IMR-90 (cell line): ENCODE data around the gene BCL11B. TPM values are rescaled to one million over a fixed set of nuclear protein-coding genes. Genes with fewer than 3 reads are reported as not detected.

ENCODE experiments used
- ATAC-seq: fragments of 200-7000 bp; cut with Tn5 transposase; 2 replicates; pipeline ENCODE4 v1.9.1; 2020; ENCODE audit warnings: low read depth, mild to moderate bottlenecking, moderate library complexity
- BruUV-seq: library from RNA; stranded (reverse); fragments of 400-500 nt; replicated peaks from 2 replicates; lab custom pipeline; 2021; lab: Mats Ljungman, UMichigan
- CTCF ChIA-PET: fragments of 300-600 bp; formaldehyde crosslinking; extraction: SDS; loops from one replicate; lab custom pipeline; 2021; ENCODE audit warnings: antibody characterized with exemption; lab: Yijun Ruan, JAX
- POLR2A ChIA-PET: fragments of 300-600 bp; sonication (Branson Sonifier 250); formaldehyde crosslinking; loops from one replicate; lab custom pipeline; 2022; ENCODE audit warnings: antibody characterized with exemption; ENCODE audit not compliant: unreplicated experiment; lab: Charles Lee
- DNase-seq: peaks from one replicate; pipeline ENCODE4 v3.0.0; 2013
- H2AFZ ChIP-seq: replicated peaks from 2 replicates; pipeline ENCODE3; 2013; ENCODE audit warnings: low read length, mild to moderate bottlenecking; ENCODE audit not compliant: poor library complexity
- H2AK5ac ChIP-seq: 2 replicates; pipeline ENCODE4 v1.6.1; 2013; ENCODE audit warnings: low read depth, low read length, inconsistent platforms
- H2AK9ac ChIP-seq: replicated peaks from 2 replicates; pipeline ENCODE3; 2013; ENCODE audit warnings: mild to moderate bottlenecking, low read depth, low read length, moderate library complexity; ENCODE audit not compliant: poor library complexity
- H2BK120ac ChIP-seq: 2 replicates; pipeline ENCODE4 v1.6.1; 2013; ENCODE audit warnings: low read depth, low read length, inconsistent platforms
- H2BK15ac ChIP-seq: 3 replicates; pipeline ENCODE4 v1.6.1; 2013; ENCODE audit warnings: low read depth, low read length, inconsistent platforms
- H2BK20ac ChIP-seq: 2 replicates; pipeline ENCODE4 v1.6.1; 2013; ENCODE audit warnings: low read depth, mild to moderate bottlenecking, inconsistent platforms, low read length, moderate library complexity
- H2BK5ac ChIP-seq: 2 replicates; pipeline ENCODE4 v1.6.1; 2013; ENCODE audit warnings: mild to moderate bottlenecking, low read depth, low read length, inconsistent platforms; ENCODE audit not compliant: poor library complexity, severe bottlenecking
- H3K14ac ChIP-seq: replicated peaks from 2 replicates; pipeline ENCODE4 v1.6.1; 2013; ENCODE audit warnings: low read depth, low read length, inconsistent platforms
- H3K18ac ChIP-seq: 2 replicates; pipeline ENCODE4 v1.6.1; 2013; ENCODE audit warnings: low read depth, low read length, control low read depth
- H3K23ac ChIP-seq: 2 replicates; pipeline ENCODE4 v1.6.1; 2013; ENCODE audit warnings: low read depth, low read length, inconsistent platforms
- H3K27ac ChIP-seq: 2 replicates; pipeline ENCODE4 v1.5.1; 2013; ENCODE audit warnings: mild to moderate bottlenecking, control low read depth, low read length; ENCODE audit not compliant: insufficient read depth
- H3K27me3 ChIP-seq: 2 replicates; pipeline ENCODE4 v1.6.1; 2013; ENCODE audit warnings: low read length; ENCODE audit not compliant: control insufficient read depth, insufficient read depth
- H3K36me3 ChIP-seq: 2 replicates; pipeline ENCODE4 v1.6.1; 2013; ENCODE audit warnings: low read length, mixed read lengths; ENCODE audit not compliant: control insufficient read depth, insufficient read depth
- H3K4ac ChIP-seq: 2 replicates; pipeline ENCODE4 v1.6.1; 2013; ENCODE audit warnings: low read depth, low read length, inconsistent platforms
- H3K4me1 ChIP-seq: 2 replicates; pipeline ENCODE4 v1.6.1; 2013; ENCODE audit warnings: low read length, mixed read lengths; ENCODE audit not compliant: control insufficient read depth, insufficient read depth
- H3K4me2 ChIP-seq: 2 replicates; pipeline ENCODE4 v1.6.1; 2013; ENCODE audit warnings: low read depth, mild to moderate bottlenecking, control low read depth, low read length, moderate library complexity
- H3K4me3 ChIP-seq: 2 replicates; pipeline ENCODE4 v1.5.1; 2013; ENCODE audit warnings: low read depth, mild to moderate bottlenecking, control low read depth, low read length, moderate library complexity; ENCODE audit not compliant: insufficient read depth
- H3K56ac ChIP-seq: 2 replicates; pipeline ENCODE4 v1.6.1; 2013; ENCODE audit warnings: low read length, inconsistent platforms; ENCODE audit not compliant: insufficient read depth; ENCODE audit errors: extremely low read depth
- H3K79me1 ChIP-seq, 2 experiments: 2 replicates each; pipeline ENCODE4 v1.6.1; 2013; ENCODE audit warnings: low read length in 2 of 2, inconsistent platforms in 1 of 2, low read depth in 1 of 2
- H3K9ac ChIP-seq: 2 replicates; pipeline ENCODE4 v1.6.1; 2013; ENCODE audit warnings: low read depth, low read length, control low read depth
- H3K9me1 ChIP-seq: 2 replicates; pipeline ENCODE4 v1.6.1; 2013; ENCODE audit warnings: low read length, inconsistent platforms; ENCODE audit not compliant: insufficient read depth
- H3K9me3 ChIP-seq: 2 replicates; pipeline ENCODE4 v1.6.1; 2013; ENCODE audit warnings: low read length; ENCODE audit not compliant: control insufficient read depth, insufficient read depth
- H4K20me1 ChIP-seq: 2 replicates; pipeline ENCODE4 v1.6.1; 2013; ENCODE audit warnings: low read length, inconsistent platforms; ENCODE audit not compliant: insufficient read depth
- H4K5ac ChIP-seq: 2 replicates; pipeline ENCODE4 v1.6.1; 2013; ENCODE audit warnings: mild to moderate bottlenecking, low read depth, low read length, control low read depth
- H4K8ac ChIP-seq, 2 experiments: 2 replicates each; pipeline ENCODE4 v1.6.1; 2013; ENCODE audit warnings: low read depth in 2 of 2, low read length in 2 of 2, control low read depth in 1 of 2, inconsistent platforms in 1 of 2
- H4K91ac ChIP-seq: 2 replicates; pipeline ENCODE4 v1.6.1; 2013; ENCODE audit warnings: low read depth, low read length, inconsistent platforms; ENCODE audit not compliant: insufficient read depth
- MAFK ChIP-seq: IDR thresholded peaks from 2 replicates; pipeline ENCODE4 v1.6.1; 2012; ENCODE audit warnings: low read depth, low read length, improper control_type of control experiment
- WGBS, 2 experiments: methylation state at CpG; one replicate each; pipeline versions ENCODE4 v1.1.5 to v1.1.7; 2013; ENCODE audit warnings: missing lambda C conversion rate in 2 of 2; ENCODE audit not compliant: insufficient read length in 1 of 2; ENCODE audit errors: extremely low coverage in 2 of 2; 5-methylcytosine and 5-hydroxymethylcytosine counted together
- dilution Hi-C: fragments of 300-500 bp; cut with HindIII; formaldehyde crosslinking; loops from one replicate; pipeline ENCODE4 v1.14.3; 2018; ENCODE audit warnings: low sequenced_read_pairs; ENCODE audit not compliant: unreplicated experiment
- in situ Hi-C: fragments of 300-500 bp; cut with MboI; formaldehyde crosslinking; loops from 3 replicates; pipeline ENCODE4 v1.14.3; 2019; ENCODE audit warnings: low sequenced_read_pairs, inconsistent platforms, mixed read lengths
- intact Hi-C: fragments of 100-400 bp; cut with micrococcal nuclease; formaldehyde crosslinking; loops from 2 replicates; pipeline ENCODE4 v1.10.0; 2022
- polyA plus RNA-seq, 3 experiments: library from polyadenylated mRNA; depleted of rRNA; stranded (reverse); fragments of >200 nt; gene quantifications; 2 replicates each; pipeline ENCODE4 v1.2.3, GENCODE V29; 2012; ENCODE audit warnings: low replicate concordance in 1 of 3
- total RNA-seq: library from RNA; depleted of rRNA; stranded (reverse); fragments of >200 nt; gene quantifications from 2 replicates; pipeline ENCODE4 v1.2.3, GENCODE V29; 2012
- TF ChIP-seq, protein P1 (sequence below): fragments of 150-350 bp; IDR thresholded peaks from 2 replicates; pipeline ENCODE4 v1.6.1; 2017; ENCODE audit warnings: mild to moderate bottlenecking, antibody characterized with exemption, low read length, low read depth

Gene BCL11B
- total and polyA plus RNA-seq, 2 of the 4 experiments (the other 2 are of a cell fraction): under 0.01 TPM; not detected in 1

DNA sequence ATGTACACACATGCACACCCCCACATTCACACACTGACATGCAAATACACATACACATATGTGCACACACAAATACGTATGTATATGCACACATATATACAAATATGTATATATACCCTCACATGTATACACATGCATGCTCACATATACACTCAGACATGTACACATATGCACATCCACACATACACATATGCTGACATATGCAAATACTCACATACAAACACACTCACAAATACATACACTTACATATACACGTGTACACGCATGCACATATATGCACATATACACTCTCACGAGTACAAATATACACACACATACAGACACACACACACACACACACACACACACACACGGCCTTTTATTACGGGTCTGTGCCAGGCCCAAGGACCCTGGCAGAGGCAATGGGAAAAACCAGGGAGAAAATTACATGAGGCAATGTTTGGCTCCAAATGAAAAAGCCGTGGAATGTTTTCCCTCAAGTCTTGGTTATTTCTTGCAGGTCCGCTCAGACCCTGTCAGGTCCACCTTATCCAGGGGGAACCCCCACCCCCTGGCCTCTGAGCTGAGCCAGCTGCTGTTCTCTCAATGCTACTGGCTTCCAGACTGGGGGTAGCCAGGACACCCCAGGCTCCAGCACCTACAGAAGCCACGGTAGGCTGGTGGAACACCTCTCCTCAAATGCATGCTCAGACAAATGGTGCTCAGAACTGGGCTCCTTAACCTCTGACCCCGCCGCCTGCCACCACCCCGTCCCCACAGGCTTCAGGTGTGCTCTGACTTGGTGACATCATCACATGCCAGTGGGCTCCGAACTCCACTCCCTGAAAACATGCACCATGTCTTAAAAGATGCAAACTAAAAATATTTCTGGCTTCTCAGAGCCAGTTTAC, 54.7 kb downstream of the BCL11B start:
- Histone ChIP-seq H2BK5ac (no peak overlapping the region), H2BK20ac (no peak overlapping the region), H2AK9ac (no peak overlapping the region), H2AK5ac (no peak overlapping the region), H3K18ac (no peak overlapping the region), H4K91ac (no peak overlapping the region), H3K4ac (no peak overlapping the region), H4K8ac (no peak overlapping the region), H3K56ac (no peak overlapping the region), H2BK15ac (no peak overlapping the region), H3K79me1 (no peaks in the 10 kb centered on the region), H3K4me3 (no peak overlapping the region), H3K36me3 (no peaks in the 10 kb centered on the region), H4K20me1 (no peaks in the 10 kb centered on the region), H3K27me3 (no peaks in the 10 kb centered on the region), H3K23ac (no peak overlapping the region), H2BK120ac (no peak overlapping the region), H3K27ac (no peak overlapping the region), H3K14ac (no peak overlapping the region), H4K5ac (no peak overlapping the region), H3K4me2 (no peak overlapping the region), H3K4me1 (no peaks in the 10 kb centered on the region), H3K9ac (no peak overlapping the region), H2AFZ (no peak overlapping the region), H3K9me3 (peaks cover 16% of the 10 kb centered on the region; the same call in 1 of the 2 replicates), H3K9me1 (no peaks in the 10 kb centered on the region)
- ChIA-PET CTCF (no interaction called here), POLR2A (no interaction called here)
- DNase-seq (no peak), ATAC-seq (no peak)
- peak; percentile 88 for TF ChIP-seq MAFK
- TF ChIP-seq, protein P1, sequence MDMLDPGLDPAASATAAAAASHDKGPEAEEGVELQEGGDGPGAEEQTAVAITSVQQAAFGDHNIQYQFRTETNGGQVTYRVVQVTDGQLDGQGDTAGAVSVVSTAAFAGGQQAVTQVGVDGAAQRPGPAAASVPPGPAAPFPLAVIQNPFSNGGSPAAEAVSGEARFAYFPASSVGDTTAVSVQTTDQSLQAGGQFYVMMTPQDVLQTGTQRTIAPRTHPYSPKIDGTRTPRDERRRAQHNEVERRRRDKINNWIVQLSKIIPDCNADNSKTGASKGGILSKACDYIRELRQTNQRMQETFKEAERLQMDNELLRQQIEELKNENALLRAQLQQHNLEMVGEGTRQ: no peak
- dilution Hi-C loops (no loop called here), intact Hi-C loops (no loop called here), in situ Hi-C loops (no loop called here)
- no TSS peak for BruUV-seq
- 100% methylated on average over 2 of the region's 13 CpGs; no CpG with 5 or more reads in 1 of the 2 experiments for WGBS, 2 experiments
